ENCODE data around the gene OR12D2.
"Not testable (repeated sequence)": the region's sequence is repeated elsewhere in the genome, so short reads cannot be mapped to it uniquely, and the experiment has no call there.

The OR12D2 gene, protein sequence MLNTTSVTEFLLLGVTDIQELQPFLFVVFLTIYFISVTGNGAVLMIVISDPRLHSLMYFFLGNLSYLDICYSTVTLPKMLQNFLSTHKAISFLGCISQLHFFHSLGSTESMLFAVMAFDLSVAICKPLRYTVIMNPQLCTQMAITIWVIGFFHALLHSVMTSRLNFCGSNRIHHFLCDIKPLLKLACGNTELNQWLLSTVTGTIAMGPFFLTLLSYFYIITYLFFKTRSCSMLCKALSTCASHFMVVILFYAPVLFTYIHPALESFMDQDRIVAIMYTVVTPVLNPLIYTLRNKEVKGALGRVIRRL

DNA sequence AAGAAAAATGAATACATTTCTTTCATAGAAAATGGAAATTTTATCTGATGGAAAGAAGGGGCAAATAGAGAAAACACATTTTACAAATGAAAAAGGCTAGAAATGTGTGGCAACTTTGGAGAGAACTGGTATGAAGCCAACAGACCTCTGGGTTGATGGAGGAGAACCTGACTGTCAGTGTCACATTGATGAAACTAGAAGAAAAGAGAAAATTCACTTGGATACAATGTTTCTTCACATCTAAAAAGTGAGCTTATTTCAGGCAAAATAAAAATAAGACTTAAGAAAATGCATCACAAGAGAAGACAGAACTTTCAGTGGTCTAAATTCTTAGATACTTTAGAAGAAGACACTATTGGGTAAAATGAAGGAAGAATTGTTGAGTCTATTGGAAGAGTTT lies at the start of gene OR12D2:
TSS of gene OR12D2 (plus strand) at position 301 of the 400 bp plus-strand sequence. CDS start 1,069 bp downstream, outside the sequence.
- DNase-seq (ENCODE audit: low read depth in 2 of 3, low spot score in 2 of 3): no peak

GRCh38 chr6:29349348-29349747 lies 46.1 kb upstream of the OR12D2 start:
- DNase-seq (ENCODE audit: low read depth in 2 of 3, low spot score in 2 of 3): not testable (repeated sequence)

- DNase-seq (ENCODE audit: low read depth in 2 of 3, low spot score in 2 of 3): no peak
These were observed 40.5 kb upstream of the OR12D2 start for GRCh38 chr6:29354980-29355379.

GRCh38 chr6:29355603-29356002 lies 39.8 kb upstream of the OR12D2 start:
- no peak for DNase-seq (ENCODE audit: low read depth in 2 of 3, low spot score in 2 of 3)

- no peak for DNase-seq (ENCODE audit: low read depth in 2 of 3, low spot score in 2 of 3)
These were observed 26.7 kb upstream of the OR12D2 start, which contains the start of gene OR5V1 for GRCh38 chr6:29368765-29369164. TSS of gene OR5V1 (minus strand) at chr6:29368865. CDS start at chr6:29356195, 12,670 bp downstream.

DNA sequence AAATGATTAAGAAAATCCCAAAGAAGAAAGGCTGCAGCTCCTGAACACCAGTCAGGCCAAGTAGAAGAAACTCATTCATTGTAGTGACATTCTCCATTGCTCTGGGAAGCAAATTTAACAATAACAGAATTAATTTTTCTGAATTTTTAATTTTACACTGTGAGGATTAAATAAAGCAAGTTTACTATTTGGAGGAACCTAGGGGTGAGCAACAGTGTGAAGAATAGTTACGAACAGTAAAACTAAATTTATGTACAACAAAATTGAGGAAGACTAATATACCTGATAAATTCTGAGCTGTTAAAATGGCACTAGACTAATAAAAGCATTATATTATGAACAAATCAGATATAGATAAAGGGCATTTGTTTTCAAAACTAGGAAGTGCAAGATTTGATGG lies 20.2 kb upstream of the OR12D2 start, which contains the start of gene OR12D3:
TSS of gene OR12D3 (minus strand) at position 101 of the 400 bp plus-strand sequence. CDS start at position 97, 4 bp downstream.
- no peak for DNase-seq (ENCODE audit: low read depth in 2 of 3, low spot score in 2 of 3)

- DNase-seq (ENCODE audit: low read depth in 2 of 3, low spot score in 2 of 3): no peak
These were observed 19.4 kb upstream of the OR12D2 start for GRCh38 chr6:29376003-29376402.

- DNase-seq (ENCODE audit: low read depth in 2 of 3, low spot score in 2 of 3): no peak
These were observed 6.9 kb upstream of the OR12D2 start for GRCh38 chr6:29388533-29388932.

DNA sequence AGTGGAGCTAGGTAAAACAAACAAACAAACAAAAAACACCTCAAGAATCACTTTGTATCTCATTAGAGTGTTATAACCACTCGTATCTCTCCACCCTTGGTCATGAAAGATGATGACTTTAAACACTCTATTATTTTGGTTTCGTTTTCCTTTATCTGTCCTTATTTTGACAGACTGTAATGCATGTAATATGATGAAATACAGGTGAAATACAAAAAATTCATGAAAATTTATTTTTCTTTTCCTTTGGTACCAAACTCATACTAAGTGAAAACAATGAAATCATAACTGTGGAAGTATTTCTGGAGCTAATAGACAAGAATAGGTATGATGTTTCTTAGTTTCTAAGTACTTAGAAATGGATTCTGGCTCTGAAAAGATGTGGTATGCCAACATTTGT lies 4.1 kb downstream of the OR12D2 start:
- no peak for DNase-seq (ENCODE audit: low read depth in 2 of 3, low spot score in 2 of 3)

GRCh38 chr6:29403801-29404200 lies 8.4 kb downstream of the OR12D2 start:
- DNase-seq (ENCODE audit: low read depth in 2 of 3, low spot score in 2 of 3): no peak

GRCh38 chr6:29414588-29414987 lies 19.2 kb downstream of the OR12D2 start, which contains the start of gene OR12D1:
TSS of gene OR12D1 (plus strand) at chr6:29414928.
- DNase-seq (ENCODE audit: low read depth in 2 of 3, low spot score in 2 of 3): no peak

GRCh38 chr6:29419516-29419915 lies 24.1 kb downstream of the OR12D2 start:
- DNase-seq (ENCODE audit: low read depth in 2 of 3, low spot score in 2 of 3): no peak

DNA sequence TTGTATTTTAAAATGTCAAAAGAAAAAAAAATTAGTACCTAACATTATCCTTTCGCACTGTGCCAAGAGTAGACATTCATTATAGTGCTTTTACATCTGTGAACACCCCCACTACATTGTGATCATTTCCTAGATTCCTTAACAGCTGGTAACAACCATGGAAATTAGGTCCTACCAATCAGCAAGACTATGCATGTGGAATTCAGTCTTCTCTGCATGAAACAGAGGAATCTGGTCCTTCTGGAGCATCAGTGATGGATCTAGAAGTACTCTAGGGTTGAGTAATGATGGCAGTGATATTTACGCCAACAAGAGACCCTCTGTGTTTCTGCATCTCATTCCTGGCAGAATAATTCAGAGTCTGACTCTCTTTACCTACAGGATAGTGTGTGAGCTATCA lies 28.7 kb downstream of the OR12D2 start:
- DNase-seq (ENCODE audit: low read depth in 2 of 3, low spot score in 2 of 3): no peak

DNA sequence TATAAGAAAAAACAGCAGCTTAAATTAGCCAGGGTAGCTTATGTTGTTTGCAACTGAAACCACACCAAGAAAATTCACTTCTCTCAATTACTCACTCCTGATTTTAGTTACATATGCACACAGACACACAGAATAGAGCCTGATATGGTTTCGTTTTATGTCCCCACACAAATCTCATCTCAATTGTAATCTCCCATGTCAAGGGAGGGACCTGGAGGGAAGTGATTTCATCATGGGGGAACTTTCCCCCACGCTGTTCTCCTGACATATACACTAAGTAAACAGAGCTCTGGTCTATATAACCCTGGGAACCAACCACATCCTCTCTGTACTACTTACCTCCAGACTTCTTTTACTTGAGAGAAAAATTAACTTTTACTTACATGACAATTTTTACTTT lies 29.1 kb downstream of the OR12D2 start:
- DNase-seq (ENCODE audit: low read depth in 2 of 3, low spot score in 2 of 3): no peak

DNA sequence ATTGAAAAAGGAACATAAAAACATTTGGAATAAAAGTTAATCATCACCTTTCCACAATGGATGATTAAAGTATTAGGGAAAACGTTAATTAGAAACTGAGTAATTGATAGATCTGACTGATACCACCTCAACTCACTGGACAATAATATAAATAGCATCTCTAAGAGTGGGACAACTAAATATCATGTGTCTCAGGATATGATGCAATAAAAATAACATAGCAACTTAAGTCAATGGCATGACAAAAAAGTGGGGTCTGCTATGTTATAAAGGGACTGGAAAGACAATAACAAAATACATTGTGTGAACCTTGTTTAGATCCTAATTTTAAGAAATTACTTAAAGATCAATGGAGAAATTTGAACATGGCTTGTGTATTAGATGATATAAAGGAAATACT lies 29.6 kb downstream of the OR12D2 start:
- no peak for DNase-seq (ENCODE audit: low read depth in 2 of 3, low spot score in 2 of 3)

- no peak for DNase-seq (ENCODE audit: low read depth in 2 of 3, low spot score in 2 of 3)
These were observed 31.2 kb downstream of the OR12D2 start for GRCh38 chr6:29426654-29427053.

GRCh38 chr6:29436730-29437129 lies 41.3 kb downstream of the OR12D2 start:
- DNase-seq (ENCODE audit: low read depth in 2 of 3, low spot score in 2 of 3): not testable (repeated sequence)

GRCh38 chr6:29439006-29439405 lies 43.6 kb downstream of the OR12D2 start, which contains the start of gene OR10C1:
TSS of gene OR10C1 (plus strand) at chr6:29439306. CDS start at chr6:29440016, 710 bp downstream.
- DNase-seq (ENCODE audit: low read depth in 2 of 3, low spot score in 2 of 3): no peak

GRCh38 chr6:29442719-29443118 lies 47.3 kb downstream of the OR12D2 start:
- DNase-seq (ENCODE audit: low read depth in 2 of 3, low spot score in 2 of 3): no peak

GRCh38 chr6:29444031-29444430 lies 48.6 kb downstream of the OR12D2 start:
- DNase-seq (ENCODE audit: low read depth in 2 of 3, low spot score in 2 of 3): not testable (repeated sequence)
